Left colon (tissue), 2 donors: ENCODE data around the gene DLGAP1. TPM values are rescaled to one million over a fixed set of nuclear protein-coding genes. Genes with fewer than 3 reads are reported as not detected.
A peak's percentile ranks its signal among the peaks of the same experiment; 100 is the strongest.

Source experiments
- ATAC-seq: fragments of 200-7000 bp; cut with Tn5 transposase; one replicate; pipeline ENCODE4 v1.9.1; 2020; ENCODE audit warnings: mild to moderate bottlenecking, moderate library complexity
- DNase-seq, 2 donors: peaks; one replicate each; pipeline ENCODE4 v3.0.0-alpha.2; 2020
- intact Hi-C, 2 donors: fragments of 100-400 bp; cut with DNase I in 1 of 2; cut with micrococcal nuclease in 1 of 2; formaldehyde crosslinking; loops; one replicate each; pipeline versions ENCODE4 v1.11.2 to v1.14.0; 2022; cut with DNase I, micrococcal nuclease
- total RNA-seq, 2 donors: library from RNA; stranded (reverse); fragmentation: NEBNext Ultra II Directional; extraction: Animal tissue kit (Norgen Biotek cat#: 25700); gene quantifications; one replicate each; pipeline ENCODE4 v1.2.1, GENCODE V29; 2021
- donor health status: DM: no; HTN: no; CAD: no.
- donor health status: DM: yes; HTN: yes; CAD: no.

DLGAP1 gene
- total RNA-seq, 2 donors from 2014 or later = 0.95 to 2.2 TPM

- no peak for DNase-seq
- ATAC-seq = no peak
- intact Hi-C loops = no loop called here
Measured at GRCh38 chr18:3753106-3753505, 702.0 kb downstream of the DLGAP1 start.

- DNase-seq (no peak), ATAC-seq (no peak)
- intact Hi-C loops = no loop called here
Measured at GRCh38 chr18:3748086-3748485, 707.0 kb downstream of the DLGAP1 start.

GRCh38 chr18:3747176-3747973 lies 707.7 kb downstream of the DLGAP1 start:
- ATAC-seq (no peak), DNase-seq (no peak)
- intact Hi-C loops = no loop called here

- intact Hi-C loops = no loop called here
- DNase-seq (no peak), ATAC-seq (no peak)
Measured at GRCh38 chr18:3742541-3742940, 712.6 kb downstream of the DLGAP1 start.

GRCh38 chr18:3741333-3741732 lies 713.8 kb downstream of the DLGAP1 start:
- no peak for DNase-seq
- intact Hi-C loops = no loop called here
- ATAC-seq = no peak

GRCh38 chr18:3728704-3729437 lies 726.2 kb downstream of the DLGAP1 start:
- intact Hi-C loops = no loop called here
- DNase-seq (no peak), ATAC-seq (no peak)

GRCh38 chr18:3727274-3727673 lies 727.8 kb downstream of the DLGAP1 start:
- DNase-seq (no peak), ATAC-seq (no peak)
- intact Hi-C loops = no loop called here

GRCh38 chr18:3726238-3726951 lies 728.7 kb downstream of the DLGAP1 start:
- peak; percentile 81 for ATAC-seq
- DNase-seq = no peak
- intact Hi-C loops = no loop called here

- ATAC-seq = no peak
- DNase-seq = no peak
- intact Hi-C loops = no loop called here
Measured at GRCh38 chr18:3725115-3725514, 730.0 kb downstream of the DLGAP1 start.

GRCh38 chr18:3723554-3723953 lies 731.6 kb downstream of the DLGAP1 start:
- intact Hi-C loops = no loop called here
- DNase-seq (no peak), ATAC-seq (no peak)

GRCh38 chr18:3722649-3723433 lies 732.3 kb downstream of the DLGAP1 start:
- intact Hi-C loops = no loop called here
- ATAC-seq = peak; percentile 20

GRCh38 chr18:3721771-3722648 lies 733.1 kb downstream of the DLGAP1 start:
- peak; percentile 9 for ATAC-seq

More at GRCh38 chr18:3722649-3723433, 732.3 kb downstream of the DLGAP1 start:
- DNase-seq = no peak

GRCh38 chr18:3720818-3721545 lies 734.1 kb downstream of the DLGAP1 start:
- no peak for DNase-seq
- intact Hi-C loops = no loop called here
- ATAC-seq = peak; percentile 89

More at GRCh38 chr18:3721771-3722648, 733.1 kb downstream of the DLGAP1 start:
- no peak for DNase-seq
- intact Hi-C loops = no loop called here

GRCh38 chr18:3720159-3720558 lies 734.9 kb downstream of the DLGAP1 start:
- intact Hi-C loops = no loop called here

GRCh38 chr18:3717376-3718025 lies 737.6 kb downstream of the DLGAP1 start:
- intact Hi-C loops = no loop called here
- DNase-seq (no peak), ATAC-seq (no peak)

More at GRCh38 chr18:3720159-3720558, 734.9 kb downstream of the DLGAP1 start:
- no peak for ATAC-seq
- DNase-seq = no peak

- ATAC-seq (no peak), DNase-seq (no peak)
- intact Hi-C loops = no loop called here
Measured at GRCh38 chr18:3716116-3716660, 738.9 kb downstream of the DLGAP1 start.
